Hypothalamus (tissue), 51 donors: Measurements from ENCODE around the gene MTRR.
"Not testable (repeated sequence)": the region's sequence is repeated elsewhere in the genome, so short reads cannot be mapped to it uniquely, and the experiment has no call there.

Source experiments
- DNase-seq, 51 donors: peaks; one replicate each; lab custom pipeline; 2025; lab: John Stamatoyannopoulos, UW

The MTRR gene

GRCh38 chr5:7894439-7894838, 25.5 kb downstream of the MTRR start:
- DNase-seq, result no peak

- DNase-seq, result no peak
Observed at GRCh38 chr5:7894860-7895259, 25.9 kb downstream of the MTRR start.

- DNase-seq, result no peak
Observed at GRCh38 chr5:7897014-7897600, 28.2 kb downstream of the MTRR start.

GRCh38 chr5:7902201-7902600, 33.3 kb downstream of the MTRR start:
- no peak for DNase-seq

GRCh38 chr5:7902666-7903625, 34.0 kb downstream of the MTRR start:
- DNase-seq, result no peak

- DNase-seq, result no peak
Observed at GRCh38 chr5:7904170-7904569, 35.2 kb downstream of the MTRR start.

- DNase-seq, result no peak
Observed at GRCh38 chr5:7907612-7908011, 38.7 kb downstream of the MTRR start.

GRCh38 chr5:7908317-7908716, 39.4 kb downstream of the MTRR start:
- no peak for DNase-seq

GRCh38 chr5:7910738-7911428, 41.9 kb downstream of the MTRR start:
- DNase-seq, result no peak

GRCh38 chr5:7911429-7911771, 42.5 kb downstream of the MTRR start:
- DNase-seq, result not testable (repeated sequence)

- no peak for DNase-seq
Observed at GRCh38 chr5:7916171-7916804, 47.3 kb downstream of the MTRR start.

- no peak for DNase-seq
Observed at GRCh38 chr5:7917130-7918123, 48.5 kb downstream of the MTRR start.

GRCh38 chr5:7925961-7926695, 57.2 kb downstream of the MTRR start:
- no peak for DNase-seq

- DNase-seq, result no peak
Observed at GRCh38 chr5:7926720-7927119, 57.8 kb downstream of the MTRR start.

- DNase-seq, result peak in 30 of 51 donors; percentile 2 to 57 (median 18)
Observed at GRCh38 chr5:7927466-7928375, 58.8 kb downstream of the MTRR start.

- DNase-seq, result no peak
Observed at GRCh38 chr5:7930011-7930410, 61.1 kb downstream of the MTRR start.

- DNase-seq, result no peak
Observed at GRCh38 chr5:7941692-7942091, 72.7 kb downstream of the MTRR start.

GRCh38 chr5:7947301-7947700, 78.4 kb downstream of the MTRR start:
- no peak for DNase-seq
